ENCODE measurements around the gene LHPP.
"Not testable (repeated sequence)": the region's sequence is repeated elsewhere in the genome, so short reads cannot be mapped to it uniquely, and the experiment has no call there.

LHPP gene

GRCh38 chr10:124461642-124462347 is at the start of gene LHPP:
LHPP (plus strand) TSS chr10:124461823; CDS start chr10:124461863, 40 bp downstream.
- no peak for DNase-seq

- DNase-seq: no peak
Measured at GRCh38 chr10:124414076-124414475, 47.5 kb upstream of the LHPP start.

GRCh38 chr10:124415210-124415609 is 46.4 kb upstream of the LHPP start:
- DNase-seq: no peak

- no peak for DNase-seq
Measured at GRCh38 chr10:124416733-124417132, 44.9 kb upstream of the LHPP start.

GRCh38 chr10:124417895-124418725 is 43.5 kb upstream of the LHPP start:
- no peak for DNase-seq

- peak; percentile 33 for DNase-seq
Measured at GRCh38 chr10:124418726-124419501, 42.7 kb upstream of the LHPP start, which contains the start of gene OAT. OAT (minus strand) TSS chr10:124418923; CDS start chr10:124412171, 6,752 bp downstream.

- no peak for DNase-seq
Measured at GRCh38 chr10:124419635-124420034, 42.0 kb upstream of the LHPP start.

- no peak for DNase-seq
Measured at GRCh38 chr10:124420254-124420653, 41.4 kb upstream of the LHPP start.

GRCh38 chr10:124422742-124423141 is 38.9 kb upstream of the LHPP start:
- DNase-seq: no peak

- no peak for DNase-seq
Measured at GRCh38 chr10:124423813-124424212, 37.8 kb upstream of the LHPP start.

GRCh38 chr10:124425227-124425962 is 36.2 kb upstream of the LHPP start:
- no peak for DNase-seq

GRCh38 chr10:124428207-124428777 is 33.3 kb upstream of the LHPP start:
- DNase-seq: no peak

GRCh38 chr10:124429576-124429975 is 32.0 kb upstream of the LHPP start:
- no peak for DNase-seq

GRCh38 chr10:124430077-124430476 is 31.5 kb upstream of the LHPP start:
- DNase-seq: no peak

GRCh38 chr10:124433461-124433860 is 28.2 kb upstream of the LHPP start:
- DNase-seq: no peak

- not testable (repeated sequence) for DNase-seq
Measured at GRCh38 chr10:124435683-124436082, 25.9 kb upstream of the LHPP start.

- no peak for DNase-seq
Measured at GRCh38 chr10:124436191-124436638, 25.4 kb upstream of the LHPP start.

- DNase-seq: not testable (repeated sequence)
Measured at GRCh38 chr10:124441694-124442093, 19.9 kb upstream of the LHPP start.

- no peak for DNase-seq
Measured at GRCh38 chr10:124446830-124447750, 14.5 kb upstream of the LHPP start.

- no peak for DNase-seq
Measured at GRCh38 chr10:124447751-124448466, 13.7 kb upstream of the LHPP start.
